Right cardiac atrium (tissue), 5 donors: ENCODE measurements around the gene SNRPE. TPM values are rescaled to one million over a fixed set of nuclear protein-coding genes. Genes with fewer than 3 reads are reported as not detected.
"Not testable (repeated sequence)": the region's sequence is repeated elsewhere in the genome, so short reads cannot be mapped to it uniquely, and the experiment has no call there.

ENCODE experiments used
- ATAC-seq, 2 donors: fragments of 200-7000 bp; cut with Tn5 transposase; one replicate each; pipeline versions ENCODE4 v1.8.0 to v1.9.1; 2020; ENCODE audit warnings: moderate library complexity in 2 of 2, mild to moderate bottlenecking in 1 of 2
- DNase-seq, 3 donors: peaks; one replicate each; pipeline ENCODE4 v3.0.0-alpha.2; 2020
- H3K27ac ChIP-seq: one replicate; pipeline ENCODE4 v1.5.1; 2013; ENCODE audit warnings: mild to moderate bottlenecking, low read length, control low read depth, moderate library complexity
- H3K27me3 ChIP-seq: one replicate; pipeline ENCODE4 v1.6.1; 2013; ENCODE audit not compliant: control insufficient read depth, insufficient read depth
- H3K4me1 ChIP-seq: one replicate; pipeline ENCODE4 v1.6.1; 2013; ENCODE audit warnings: low read length; ENCODE audit not compliant: control insufficient read depth, insufficient read depth
- H3K4me3 ChIP-seq: one replicate; pipeline ENCODE4 v1.5.1; 2013; ENCODE audit warnings: low read length, control low read depth
- H3K9me3 ChIP-seq: one replicate; pipeline ENCODE4 v1.6.1; 2013; ENCODE audit warnings: low read length; ENCODE audit not compliant: control insufficient read depth
- WGBS: extraction: QIAGEN DNeasy Blood & Tissue Kit; methylation state at CpG from one replicate; pipeline ENCODE4 v1.1.7; 2013; 5-methylcytosine and 5-hydroxymethylcytosine counted together
- intact Hi-C, 4 donors: fragments of 100-400 bp; cut with DNase I; formaldehyde crosslinking; loops; one replicate each; pipeline versions ENCODE4 v1.11.0 to v1.14.0; 2022 to 2023
- polyA plus RNA-seq: library from polyadenylated mRNA; stranded (reverse); fragments of 200-250 nt; gene quantifications from one replicate; pipeline ENCODE4 v1.2.3, GENCODE V29; 2013
- total RNA-seq, 4 donors: library from RNA; stranded (reverse); fragmentation: NEBNext Ultra II Directional; extraction: Animal tissue kit (Norgen Biotek cat#: 25700); gene quantifications; one replicate each; pipeline ENCODE4 v1.2.1, GENCODE V29; 2021
- donor health status: healthy with polysubstance abuse.
- donor health status: DM: no; HTN: yes; CAD: no.
- donor health status: DM: no; HTN: no; CAD: no.
- donor health status: DM: no; HTN: yes; CAD: no; lungs with severe emphysema.
- donor health status: DM: yes; HTN: yes; CAD: no.

SNRPE gene
- total and polyA plus RNA-seq, 5 donors = 48.7 to 76.9 (median 57.0) TPM

GRCh38 chr1:203840208-203840808 is 21.1 kb upstream of the SNRPE start:
- Histone ChIP-seq H3K27me3 (no peaks in the 10 kb centered on the region), H3K27ac (no peak overlapping the region), H3K4me3 (no peak overlapping the region), H3K9me3 (no peaks in the 10 kb centered on the region), H3K4me1 (no peaks in the 10 kb centered on the region)
- intact Hi-C loops = no loop called here
- no peak for DNase-seq
- no peak for ATAC-seq
- 97% methylated on average over 4 of the region's 4 CpGs for WGBS

DNA sequence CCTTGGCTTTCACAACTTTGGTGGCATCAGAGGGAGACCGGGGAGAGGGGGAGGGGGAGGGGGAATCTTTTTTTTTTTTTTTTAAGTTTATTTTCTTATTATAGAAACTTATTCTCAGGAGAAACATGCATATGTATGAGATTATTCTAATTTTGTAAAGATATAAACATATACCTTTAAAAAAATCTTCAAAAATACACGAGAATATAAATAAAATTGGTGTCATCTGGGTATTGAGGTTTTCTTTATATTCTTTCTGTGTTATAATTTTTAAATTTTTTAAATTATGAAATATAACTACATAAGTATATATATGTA is 18.9 kb upstream of the SNRPE start:
- Histone ChIP-seq H3K27me3 (no peaks in the 10 kb centered on the region), H3K4me1 (no peaks in the 10 kb centered on the region), H3K4me3 (no peak overlapping the region), H3K27ac (no peak overlapping the region), H3K9me3 (no peaks in the 10 kb centered on the region)
- DNase-seq (no peak), ATAC-seq (no peak)
- WGBS = 85% methylated on average over 2 of the region's 2 CpGs
- intact Hi-C loops = no loop called here

GRCh38 chr1:203843435-203843834 is 18.0 kb upstream of the SNRPE start:
- DNase-seq = no peak
- Histone ChIP-seq H3K9me3 (no peaks in the 10 kb centered on the region), H3K27ac (no peak overlapping the region), H3K4me3 (no peak overlapping the region), H3K27me3 (no peaks in the 10 kb centered on the region), H3K4me1 (no peaks in the 10 kb centered on the region)
- no peak for ATAC-seq
- intact Hi-C loops = no loop called here
- 80% methylated on average over 1 of the region's 1 CpG for WGBS

DNA sequence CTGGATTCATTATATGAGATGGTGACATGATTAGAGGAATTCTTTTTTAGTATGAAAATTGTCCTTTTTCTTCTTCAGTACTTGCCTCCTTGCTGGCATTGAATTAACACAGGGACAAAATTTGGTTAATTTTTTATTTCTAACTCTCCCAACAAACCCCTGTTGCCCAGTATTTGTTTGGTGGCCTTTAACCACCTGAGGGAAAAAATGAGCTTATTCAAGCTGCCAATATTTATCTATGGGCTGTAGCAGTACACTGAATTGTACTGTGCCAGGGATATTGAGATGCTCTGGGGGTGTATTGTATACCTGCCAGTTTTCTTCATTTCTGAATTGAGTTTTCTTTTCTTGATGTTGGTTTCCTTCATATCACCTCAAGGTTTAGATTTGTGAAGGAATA is 8.3 kb upstream of the SNRPE start:
- intact Hi-C loops, H3K4me1 ChIP-seq, H3K27me3 ChIP-seq, DNase-seq, H3K9me3 ChIP-seq, H3K4me3 ChIP-seq, H3K27ac ChIP-seq, ATAC-seq: not testable (repeated sequence)

DNA sequence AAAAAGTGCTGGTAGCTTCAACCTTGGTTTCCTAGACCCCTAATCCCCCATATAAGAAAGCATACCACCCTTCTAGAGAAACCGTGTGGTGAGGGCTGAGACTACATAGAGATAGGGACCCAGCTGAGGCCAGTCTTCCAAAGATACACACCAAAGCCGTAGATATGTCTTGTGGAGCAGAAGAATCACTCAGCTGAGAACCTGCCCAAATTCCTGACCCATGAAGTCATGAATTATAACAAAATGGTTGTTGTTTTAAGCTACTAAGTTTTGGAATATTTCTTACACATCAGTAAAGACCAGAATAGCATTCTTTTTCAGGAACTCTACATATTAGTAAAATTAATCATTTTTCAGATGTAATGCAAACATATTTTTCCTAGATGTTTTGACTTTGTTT is 3.3 kb upstream of the SNRPE start:
- DNase-seq (no peak), ATAC-seq (no peak)
- WGBS = 28% methylated on average over 2 of the region's 2 CpGs
- Histone ChIP-seq H3K27ac (no peak overlapping the region), H3K9me3 (no peaks in the 10 kb centered on the region), H3K4me1 (no peaks in the 10 kb centered on the region), H3K4me3 (no peak overlapping the region), H3K27me3 (no peaks in the 10 kb centered on the region)
- intact Hi-C loops = no loop called here

- Histone ChIP-seq H3K27me3 (no peaks in the 10 kb centered on the region), H3K9me3 (no peaks in the 10 kb centered on the region), H3K4me3 (no peak overlapping the region), H3K4me1 (no peaks in the 10 kb centered on the region), H3K27ac (no peak overlapping the region)
- no peak for DNase-seq
- ATAC-seq = no peak
- intact Hi-C loops = no loop called here
- WGBS = 74% methylated on average over 4 of the region's 4 CpGs
Measured at GRCh38 chr1:203858975-203859374, 2.4 kb upstream of the SNRPE start.

- ATAC-seq = peak in 1 of 2 donors; percentile 8
- peak; percentile 32 to 67 (median 62) for DNase-seq
Measured at GRCh38 chr1:203860396-203861025, 888 bp upstream of the SNRPE start.

DNA sequence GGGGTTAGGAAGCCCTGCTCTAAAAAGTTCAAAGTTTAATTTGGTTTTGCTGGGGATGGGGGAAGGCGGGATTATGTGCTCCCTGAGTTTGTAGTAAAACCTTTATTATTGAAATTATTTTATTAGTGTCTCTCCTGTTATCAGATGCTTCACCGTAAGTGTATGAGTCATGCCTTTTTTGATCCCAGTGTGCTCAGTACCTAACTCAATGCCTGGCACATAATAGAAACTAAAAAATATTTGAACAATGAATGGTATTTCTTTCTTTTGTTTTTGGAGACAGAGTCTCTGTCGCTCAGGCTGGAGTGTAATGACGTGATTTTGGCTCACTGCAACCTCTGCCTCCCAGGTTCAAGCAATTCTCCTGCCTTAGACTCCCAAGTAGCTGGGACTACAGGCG is 6.4 kb downstream of the SNRPE start:
- ATAC-seq = no peak
- no peaks in the 10 kb centered on the region for H3K9me3 ChIP-seq
- H3K4me3 ChIP-seq = no peak overlapping the region
- no peak for DNase-seq
- H3K4me1 ChIP-seq = no peaks in the 10 kb centered on the region
- H3K27ac ChIP-seq = no peak overlapping the region
- intact Hi-C loops = loop anchor here in 1 of 4 donors (10.0 kb wide), 1 partner anchor 507 kb away; no protein-coding TSS in a partner anchor
- no peaks in the 10 kb centered on the region for H3K27me3 ChIP-seq
- 56% methylated on average over 5 of the region's 5 CpGs for WGBS

More at GRCh38 chr1:203860396-203861025, 888 bp upstream of the SNRPE start:
- intact Hi-C loops = loop anchor here in 1 of 4 donors (5.0 to 10.0 kb wide), 2 partner anchors 267 to 514 kb away; no protein-coding TSS in a partner anchor
- 40% methylated on average over 15 of the region's 15 CpGs for WGBS
- Histone ChIP-seq H3K4me1 (no peaks in the 10 kb centered on the region), H3K27me3 (no peaks in the 10 kb centered on the region), H3K27ac (no peak overlapping the region), H3K9me3 (no peaks in the 10 kb centered on the region), H3K4me3 (no peak overlapping the region)

DNA sequence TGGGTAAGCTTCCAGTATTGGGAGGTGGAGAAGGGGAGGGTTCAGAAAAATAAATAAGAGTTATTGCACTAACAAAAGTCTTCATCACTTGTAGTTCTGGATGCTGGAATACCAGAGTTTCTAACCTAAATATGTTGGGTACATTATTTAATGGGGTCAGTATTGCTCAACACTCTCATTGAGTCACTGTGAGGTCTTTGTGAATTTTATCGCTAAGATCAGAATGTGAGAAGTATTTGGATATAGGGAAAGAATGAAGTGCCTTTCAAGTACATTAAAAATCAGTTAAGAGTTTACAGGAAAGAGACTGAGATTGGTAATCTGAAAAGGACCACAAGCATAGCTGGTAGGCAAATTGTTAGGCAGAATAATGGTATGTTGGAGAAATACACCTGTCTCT is 8.8 kb downstream of the SNRPE start:
- no peaks in the 10 kb centered on the region for H3K9me3 ChIP-seq
- no peaks in the 10 kb centered on the region for H3K27me3 ChIP-seq
- no peaks in the 10 kb centered on the region for H3K4me1 ChIP-seq
- no peak overlapping the region for H3K27ac ChIP-seq
- no peak for ATAC-seq
- 96% methylated on average over 1 of the region's 1 CpG for WGBS
- H3K4me3 ChIP-seq = no peak overlapping the region
- intact Hi-C loops = loop anchor here in 3 of 4 donors (2.0 to 5.0 kb wide), 2 partner anchors 257 to 259 kb away; no protein-coding TSS in a partner anchor
- DNase-seq = no peak

DNA sequence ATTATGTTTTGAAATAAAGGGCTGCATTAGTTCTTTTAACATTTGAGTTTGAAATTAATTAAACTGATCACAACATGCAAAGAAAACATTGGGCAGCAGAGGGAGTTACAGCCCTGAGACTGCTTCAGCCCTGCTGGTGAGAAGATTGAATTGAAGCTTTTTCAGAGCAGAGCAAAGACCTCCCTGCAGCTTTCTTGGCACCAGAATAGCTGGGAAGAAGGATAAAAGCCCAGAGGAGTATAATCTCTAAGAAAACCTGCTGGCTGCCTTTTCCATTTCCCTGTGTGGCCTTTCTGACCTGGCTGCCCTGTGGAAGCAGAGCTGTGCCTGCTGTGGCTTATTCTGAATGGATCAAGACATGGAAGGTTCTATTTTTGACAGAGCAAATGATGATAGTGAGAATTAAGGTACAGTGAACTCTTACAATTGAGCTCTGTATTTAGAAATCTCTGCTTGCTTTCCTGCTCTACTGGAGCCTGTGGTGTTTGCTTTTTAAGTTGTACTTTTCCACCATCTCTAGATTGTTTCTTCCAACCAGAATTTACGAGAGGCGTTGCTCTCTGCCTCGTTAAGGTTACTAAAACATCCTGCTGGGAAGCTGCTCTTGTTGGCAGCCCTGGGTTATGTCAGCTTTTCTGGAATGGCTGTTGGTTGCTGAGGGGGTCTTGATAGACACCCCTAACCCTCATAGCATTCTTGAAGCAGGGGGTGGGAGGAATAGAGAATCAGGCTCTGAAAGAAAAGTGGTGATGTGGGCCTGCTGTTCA is 9.9 kb downstream of the SNRPE start:
- intact Hi-C loops = loop anchor here in 3 of 4 donors (2.0 to 5.0 kb wide), 2 partner anchors 256 to 258 kb away; no protein-coding TSS in a partner anchor
- Histone ChIP-seq H3K4me1 (no peaks in the 10 kb centered on the region), H3K27ac (no peak overlapping the region), H3K27me3 (no peaks in the 10 kb centered on the region), H3K4me3 (no peak overlapping the region), H3K9me3 (no peaks in the 10 kb centered on the region)
- no peak for DNase-seq
- peak; percentile 89 to 90 for ATAC-seq
- 71% methylated on average over 3 of the region's 3 CpGs for WGBS

- H3K9me3 ChIP-seq = no peaks in the 10 kb centered on the region
- no peaks in the 10 kb centered on the region for H3K27me3 ChIP-seq
- H3K4me3 ChIP-seq = no peak overlapping the region
- no peak overlapping the region for H3K27ac ChIP-seq
- no peaks in the 10 kb centered on the region for H3K4me1 ChIP-seq
- DNase-seq (no peak), ATAC-seq (no peak)
- WGBS = 83% methylated on average over 8 of the region's 8 CpGs
- intact Hi-C loops = loop anchor here in 1 of 4 donors (5.0 kb wide), 1 partner anchor 254 kb away; no protein-coding TSS in a partner anchor
Measured at GRCh38 chr1:203873094-203873493, 11.7 kb downstream of the SNRPE start.
